M059J (cell line): ENCODE data around the gene PTH2. TPM values are rescaled to one million over a fixed set of nuclear protein-coding genes. Genes with fewer than 3 reads are reported as not detected.
"Not testable (repeated sequence)": the region's sequence is repeated elsewhere in the genome, so short reads cannot be mapped to it uniquely, and the experiment has no call there.

Experiments
- DNase-seq: peaks from one replicate; pipeline ENCODE4 v3.0.0-alpha.2; 2012; ENCODE audit warnings: low read depth
- total RNA-seq: library from RNA; depleted of rRNA; stranded (reverse); fragments of >200 nt; shearing (Covaris generic); gene quantifications from 2 replicates; pipeline ENCODE4 v1.2.3, GENCODE V29; 2014; rRNA removed

The PTH2 gene
- total RNA-seq, 1 experiment from 2014 or later, result not detected

DNA sequence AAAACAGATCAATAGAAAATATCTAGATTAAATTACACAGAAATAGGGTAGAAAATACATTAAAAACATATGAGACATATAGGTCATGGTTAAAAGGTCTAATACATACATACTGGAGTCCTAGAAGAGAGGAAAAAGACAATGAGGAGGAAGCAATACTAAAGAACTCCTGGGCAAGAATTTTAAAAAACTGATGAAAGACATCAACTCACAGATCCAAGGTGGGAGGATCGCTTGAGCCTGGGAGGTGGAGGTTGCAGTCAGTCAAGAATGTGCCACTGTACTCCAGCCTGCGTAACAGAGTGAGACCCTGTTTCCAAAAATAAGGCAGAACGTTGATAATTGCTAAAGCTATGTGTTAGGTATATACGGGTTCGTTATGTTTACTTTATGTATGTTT, 40.6 kb downstream of the PTH2 start:
- DNase-seq, result no peak

DNA sequence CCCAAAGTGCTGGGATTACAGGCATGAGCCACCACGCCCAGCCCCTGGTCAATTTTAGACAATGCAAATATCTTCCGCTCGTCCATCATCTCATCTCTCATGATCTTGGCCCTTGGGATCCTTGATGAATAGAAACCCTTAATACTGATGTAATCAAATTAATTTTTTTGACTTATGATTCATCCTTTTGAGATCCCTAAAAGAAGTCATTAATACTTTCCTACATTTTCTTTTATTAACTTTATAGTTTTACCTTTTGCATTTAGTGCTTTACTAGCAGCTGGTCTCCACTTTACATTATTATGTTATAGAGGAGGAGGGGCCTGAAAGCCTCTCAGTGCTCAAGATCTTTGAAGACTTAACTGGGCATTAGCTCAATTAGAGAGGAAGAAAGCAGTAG, 42.9 kb downstream of the PTH2 start:
- DNase-seq, result no peak

DNA sequence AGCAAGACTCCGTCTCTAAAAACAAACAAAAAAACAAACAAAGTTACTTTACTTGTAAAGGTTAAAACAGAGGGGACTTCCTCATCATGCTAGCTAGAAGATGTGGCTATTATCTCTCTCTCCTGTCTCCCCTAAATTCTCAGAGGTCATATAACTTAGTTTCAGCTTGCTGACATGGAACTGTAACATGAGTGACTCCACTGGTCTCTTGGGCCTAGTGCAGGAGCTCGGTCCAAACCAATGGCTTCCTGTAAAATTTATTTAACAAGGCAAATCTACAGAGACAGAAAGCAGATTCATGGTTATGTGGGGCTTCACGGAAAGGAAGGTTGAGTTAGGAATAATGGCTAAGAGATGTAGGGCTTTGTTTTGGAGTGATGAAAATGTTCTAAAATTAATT, 44.7 kb downstream of the PTH2 start:
- no peak for DNase-seq

DNA sequence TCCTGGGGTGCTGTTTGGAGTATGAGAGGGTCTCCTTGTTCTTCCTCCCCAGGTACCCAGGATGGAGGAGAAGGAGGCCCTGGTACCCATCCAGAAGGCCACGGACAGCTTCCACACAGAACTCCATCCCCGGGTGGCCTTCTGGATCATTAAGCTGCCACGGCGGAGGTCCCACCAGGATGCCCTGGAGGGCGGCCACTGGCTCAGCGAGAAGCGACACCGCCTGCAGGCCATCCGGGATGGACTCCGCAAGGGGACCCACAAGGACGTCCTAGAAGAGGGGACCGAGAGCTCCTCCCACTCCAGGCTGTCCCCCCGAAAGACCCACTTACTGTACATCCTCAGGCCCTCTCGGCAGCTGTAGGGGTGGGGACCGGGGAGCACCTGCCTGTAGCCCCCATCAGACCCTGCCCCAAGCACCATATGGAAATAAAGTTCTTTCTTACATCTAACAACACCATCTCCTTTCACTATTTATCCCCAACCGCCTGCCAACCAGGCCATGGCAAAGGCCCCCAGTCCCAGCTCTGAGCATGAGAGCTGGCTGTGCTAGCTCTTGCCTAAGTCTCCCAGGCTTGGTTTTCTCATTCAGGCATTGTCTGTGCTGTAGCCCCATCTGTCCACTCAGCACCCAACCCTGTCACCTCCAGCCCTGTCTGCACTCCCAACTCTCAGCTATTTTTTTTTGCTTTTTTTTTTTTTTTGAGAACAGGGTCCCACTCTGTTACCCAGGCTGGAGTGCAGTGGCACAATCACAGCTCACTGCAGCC, 48.4 kb downstream of the PTH2 start:
- DNase-seq, result no peak

DNA sequence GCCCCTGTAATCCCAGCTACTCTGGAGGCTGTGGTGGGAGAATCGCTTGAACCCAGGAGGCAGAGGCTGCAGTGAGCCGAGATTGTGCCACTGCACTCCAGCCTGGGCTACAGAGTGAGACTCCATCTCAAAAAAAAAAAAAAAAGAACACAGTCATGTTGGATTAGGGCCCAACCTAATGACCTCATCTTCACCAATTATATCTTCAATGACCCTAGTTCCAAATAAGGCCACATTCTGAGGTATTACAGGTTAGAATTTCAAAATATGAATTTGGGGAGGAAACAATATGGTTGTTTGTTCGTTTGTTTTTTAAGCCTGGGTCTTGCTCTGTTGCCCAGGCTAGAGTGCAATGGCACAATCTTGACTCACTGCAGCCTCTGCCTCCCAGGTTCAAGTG, 50.1 kb downstream of the PTH2 start:
- not testable (repeated sequence) for DNase-seq

Other genes with a start within 250 kb of the PTH2 start
- 0.05 TPM in 2 replicates for gene SLC6A16, start 98.2 kb downstream of the PTH2 start, total RNA-seq
- gene CD37, start 88.0 kb downstream of the PTH2 start, total RNA-seq, result not detected in 2 replicates
- 17.4 and 20.3 TPM in 2 replicates for gene TEAD2, start 61.0 kb downstream of the PTH2 start, total RNA-seq
- gene DKKL1, start 59.6 kb downstream of the PTH2 start, total RNA-seq, result not detected in 2 replicates
- gene KASH5, start 35.2 kb downstream of the PTH2 start, total RNA-seq, result not detected in 2 replicates
- gene GFY, start 1.9 kb upstream of the PTH2 start, total RNA-seq, result not detected in 2 replicates
- 0.57 TPM in 1 of 2 replicates, not detected in the other for gene SLC17A7, start 18.1 kb upstream of the PTH2 start, total RNA-seq
- gene PIH1D1, start 28.4 kb upstream of the PTH2 start, total RNA-seq, result 92.9 and 115 TPM in 2 replicates
- gene ALDH16A1, start 29.8 kb upstream of the PTH2 start, total RNA-seq, result 12.9 and 27.9 TPM in 2 replicates
- 5.2 and 17.6 TPM in 2 replicates for gene FLT3LG, start 50.8 kb upstream of the PTH2 start, total RNA-seq
- gene RPL13A, start 64.2 kb upstream of the PTH2 start, total RNA-seq, result 1,082 and 1,258 TPM in 2 replicates
- 2,832 and 3,734 TPM in 2 replicates for gene RPS11, start 73.0 kb upstream of the PTH2 start, total RNA-seq
- 40.3 and 44.5 TPM in 2 replicates for gene FCGRT, start 89.2 kb upstream of the PTH2 start, total RNA-seq
- gene RCN3, start 104.6 kb upstream of the PTH2 start, total RNA-seq, result 36.5 and 52.5 TPM in 2 replicates
- gene NOSIP, start 157.1 kb upstream of the PTH2 start, total RNA-seq, result 122 and 129 TPM in 2 replicates
- 0.17 TPM in 1 of 2 replicates, not detected in the other for gene PRRG2, start 157.9 kb upstream of the PTH2 start, total RNA-seq
- gene PRR12, start 167.7 kb upstream of the PTH2 start, total RNA-seq, result 1.3 and 4.5 TPM in 2 replicates
- 28.9 and 43.3 TPM in 2 replicates for gene RRAS, start 216.7 kb upstream of the PTH2 start, total RNA-seq
- 9.9 and 26.5 TPM in 2 replicates for gene SCAF1, start 218.8 kb upstream of the PTH2 start, total RNA-seq
- 146 and 186 TPM in 2 replicates for gene IRF3, start 242.4 kb upstream of the PTH2 start, total RNA-seq
- gene BCL2L12, start 242.5 kb upstream of the PTH2 start, total RNA-seq, result 6.3 and 14.1 TPM in 2 replicates